HCT116 (cell line): ENCODE data around the gene DTX1. TPM values are rescaled to one million over a fixed set of nuclear protein-coding genes. Genes with fewer than 3 reads are reported as not detected.

Source experiments
- ATAC-seq: fragments of 200-7000 bp; cut with Tn5 transposase; 2 replicates; pipeline ENCODE4 v1.9.1; 2020; ENCODE audit warnings: mild to moderate bottlenecking, moderate library complexity
- BruUV-seq: library from RNA; stranded (reverse); fragments of 400-500 nt; replicated peaks from 2 replicates; lab custom pipeline; 2021; lab: Mats Ljungman, UMichigan
- CTCF ChIA-PET: fragments of 300-600 bp; sonication (Branson Sonifier 250); formaldehyde crosslinking; loops from one replicate; lab custom pipeline; 2021; ENCODE audit warnings: antibody characterized with exemption; lab: Charles Lee
- POLR2A ChIA-PET: fragments of 300-600, 350-600 bp; sonication (Branson Sonifier 250); formaldehyde crosslinking; loops from one replicate; lab custom pipeline; 2021; ENCODE audit warnings: antibody characterized with exemption; lab: Charles Lee
- RAD21 ChIA-PET, 2 experiments: fragments of 300-600 bp; sonication (Branson Sonifier 250); formaldehyde crosslinking; loops; one replicate each; lab custom pipeline; 2023; ENCODE audit warnings: low total read pairs in 2 of 2; ENCODE audit not compliant: uncharacterized antibody in 2 of 2, unreplicated experiment in 2 of 2, low non-redundant PET in 1 of 2; lab: Charles Lee
- DNase-seq: peaks from one replicate; pipeline ENCODE4 v3.0.0-alpha.2; 2010; ENCODE audit warnings: low read depth, low spot score
- H2AFZ ChIP-seq: fragments of 200-600 bp; shearing (Covaris generic), sonication (generic); 2 replicates; pipeline ENCODE4 v1.6.1; 2017; ENCODE audit warnings: low read depth, mixed run types, mixed read lengths, antibody characterized with exemption, low read length; ENCODE audit not compliant: poor library complexity, severe bottlenecking
- H3K27ac ChIP-seq: 2 replicates; pipeline ENCODE4 v1.5.1; 2012; ENCODE audit warnings: low read depth, low read length
- H3K27me3 ChIP-seq: fragments of 200-600 bp; sonication (generic); 2 replicates; pipeline ENCODE4 v1.6.1; 2016; ENCODE audit warnings: mixed run types, low read length, mixed read lengths; ENCODE audit not compliant: insufficient read depth
- H3K36me3 ChIP-seq, 2 experiments: fragments of 200-500 bp in 1 of 2; fragments of 200-600 bp in 1 of 2; sonication (Bioruptor generic) in 1 of 2; sonication (generic) in 1 of 2; 2 replicates each; pipeline versions ENCODE4 v1.5.1 to v1.6.1; 2014 to 2016; ENCODE audit warnings: low read length in 2 of 2, inconsistent platforms in 1 of 2, mixed read lengths in 1 of 2, mixed run types in 1 of 2; ENCODE audit not compliant: insufficient read depth in 2 of 2, control insufficient read depth in 1 of 2
- H3K4me1 ChIP-seq, 2 experiments: fragments of 200-600 bp in 1 of 2; sonication (generic) in 1 of 2; 2 replicates each; pipeline versions ENCODE4 v1.5.1 to v1.6.1; 2012 to 2017; ENCODE audit warnings: low read length in 2 of 2, inconsistent platforms in 1 of 2, mild to moderate bottlenecking in 1 of 2, mixed read lengths in 1 of 2, mixed run types in 1 of 2, moderate library complexity in 1 of 2; ENCODE audit not compliant: insufficient read depth in 2 of 2, control insufficient read depth in 1 of 2
- H3K4me2 ChIP-seq: fragments of 200-600 bp; sonication (generic); 2 replicates; pipeline ENCODE4 v1.6.1; 2017; ENCODE audit warnings: mixed run types, low read length, mixed read lengths
- H3K4me3 ChIP-seq, 2 experiments: fragments of 200-600 bp in 1 of 2; sonication (generic) in 1 of 2; replicated peaks in 1 of 2; 2 replicates each; pipeline ENCODE4 v1.5.1; 2011 to 2016; ENCODE audit warnings: low read length in 2 of 2, control low read depth in 1 of 2, low read depth in 1 of 2, mild to moderate bottlenecking in 1 of 2, mixed read lengths in 1 of 2, mixed run types in 1 of 2
- H3K79me2 ChIP-seq: fragments of 200-600 bp; sonication (generic); 2 replicates; pipeline ENCODE4 v1.6.1; 2017; ENCODE audit warnings: mild to moderate bottlenecking, mixed run types, low read length, moderate library complexity, mixed read lengths; ENCODE audit not compliant: insufficient read depth
- H3K9ac ChIP-seq: fragments of 200-600 bp; sonication (generic); 2 replicates; pipeline ENCODE4 v1.6.1; 2016; ENCODE audit warnings: low read length, mixed read lengths
- H3K9me2 ChIP-seq: fragments of 200-600 bp; sonication (generic), shearing (Covaris generic); 2 replicates; pipeline ENCODE4 v1.6.1; 2017; ENCODE audit warnings: mixed run types, mild to moderate bottlenecking, moderate library complexity; ENCODE audit not compliant: insufficient read depth
- H3K9me3 ChIP-seq, 2 experiments: fragments of 200-500 bp in 1 of 2; fragments of 200-600 bp in 1 of 2; sonication (Bioruptor generic) in 1 of 2; sonication (generic) in 1 of 2; 2 replicates each; pipeline ENCODE4 v1.6.1; 2014 to 2017; ENCODE audit warnings: low read length in 2 of 2, mixed read lengths in 2 of 2, inconsistent platforms in 1 of 2, low read depth in 1 of 2, mild to moderate bottlenecking in 1 of 2, mixed run types in 1 of 2, moderate library complexity in 1 of 2; ENCODE audit not compliant: control insufficient read depth in 1 of 2, insufficient read depth in 1 of 2
- H4K20me1 ChIP-seq: fragments of 200-600 bp; sonication (generic), shearing (Covaris generic); 2 replicates; pipeline ENCODE4 v1.6.1; 2017; ENCODE audit warnings: mixed run types, mild to moderate bottlenecking, moderate library complexity; ENCODE audit not compliant: insufficient read depth
- EGR1 ChIP-seq: IDR thresholded peaks from 2 replicates; pipeline ENCODE4 v1.6.1; 2012; ENCODE audit warnings: low read depth
- ELF1 ChIP-seq: IDR thresholded peaks from 2 replicates; pipeline ENCODE4 v1.6.1; 2012; ENCODE audit warnings: low read depth, borderline replicate concordance
- EZH2 ChIP-seq: fragments of 200-600 bp; sonication (generic); IDR thresholded peaks from 2 replicates; pipeline ENCODE4 v1.6.1; 2017; ENCODE audit warnings: antibody characterized with exemption, mixed run types
- JUND ChIP-seq: IDR thresholded peaks from 2 replicates; pipeline ENCODE4 v1.6.1; 2012
- SIN3A ChIP-seq: IDR thresholded peaks from 2 replicates; pipeline ENCODE4 v1.6.1; 2012; ENCODE audit warnings: low read depth
- YY1 ChIP-seq: IDR thresholded peaks from 2 replicates; pipeline ENCODE4 v1.6.1; 2011; ENCODE audit warnings: low read length, low read depth, moderate library complexity, mild to moderate bottlenecking; ENCODE audit not compliant: insufficient replicate concordance; ENCODE audit errors: extremely low read depth
- ZFX ChIP-seq: fragments of 450-650 bp; IDR thresholded peaks from 2 replicates; pipeline ENCODE4 v1.6.1; 2017
- ZNF274 ChIP-seq: fragments of 200-500 bp; sonication (Bioruptor generic); IDR thresholded peaks from 2 replicates; pipeline ENCODE4 v1.6.1; 2014; ENCODE audit warnings: mild to moderate bottlenecking, low read depth, low read length, inconsistent platforms
- intact Hi-C: fragments of 100-400 bp; cut with micrococcal nuclease; formaldehyde crosslinking; loops from 2 replicates; pipeline ENCODE4 v1.10.0; 2022
- total RNA-seq: library from RNA; stranded (reverse); gene quantifications from one replicate; pipeline ENCODE4 v1.2.1, GENCODE V29; 2021; ENCODE audit not compliant: unreplicated experiment
- TF ChIP-seq, protein P1 (sequence below): IDR thresholded peaks from 2 replicates; pipeline ENCODE4 v1.6.1; 2012
- TF ChIP-seq, protein P2 (sequence below): IDR thresholded peaks from 2 replicates; pipeline ENCODE4 v1.6.1; 2011; ENCODE audit warnings: mild to moderate bottlenecking, low read length, moderate library complexity; ENCODE audit not compliant: insufficient replicate concordance; ENCODE audit errors: extremely low read depth
- TF ChIP-seq, protein P3 (sequence below), 3 experiments: fragments of 200-600 bp in 1 of 3; sonication (generic) in 1 of 3; IDR thresholded peaks in 2 of 3; conservative IDR thresholded peaks in 1 of 3; 2 replicates each; pipeline ENCODE4 v1.5.1; 2012 to 2017; ENCODE audit warnings: low read depth in 2 of 3, low read length in 2 of 3, antibody characterized with exemption in 1 of 3, borderline replicate concordance in 1 of 3, control low read depth in 1 of 3, mild to moderate bottlenecking in 1 of 3, mixed read lengths in 1 of 3, mixed run types in 1 of 3, moderate library complexity in 1 of 3; ENCODE audit not compliant: insufficient read depth in 1 of 3

The DTX1 gene
- total RNA-seq, 1 experiment from 2014 or later, result not detected

DNA sequence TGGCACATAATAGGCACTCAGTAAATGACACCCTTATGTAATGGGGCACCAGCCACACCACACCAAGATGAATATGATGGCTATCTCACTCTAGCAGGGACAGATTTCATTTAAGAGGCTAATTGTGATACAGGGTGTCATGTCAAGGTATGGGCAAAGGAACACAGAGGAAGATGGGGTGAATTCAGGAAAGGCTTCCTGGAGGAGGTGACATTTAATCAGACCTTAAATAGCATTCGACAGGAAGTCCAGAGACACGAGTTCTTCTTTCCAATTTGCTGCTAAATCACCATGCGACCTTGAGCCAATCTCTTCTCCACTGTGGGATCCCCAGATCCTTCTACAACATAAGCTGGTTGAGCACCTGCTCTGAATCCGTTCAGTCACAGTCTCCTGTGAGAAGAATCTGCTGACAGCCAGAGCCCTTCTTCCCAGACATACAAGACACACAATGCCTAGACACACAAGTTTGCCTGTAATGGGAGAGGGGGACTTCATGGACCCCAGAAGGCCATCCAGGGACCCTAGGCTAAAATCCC, 1.5 kb upstream of the DTX1 start:
- no peak for DNase-seq
- H3K36me3 ChIP-seq, result no peaks in the 10 kb centered on the region
- ATAC-seq, result no peak
- TF ChIP-seq ZFX (no peak), ELF1 (no peak), EGR1 (no peak), YY1 (no peak), JUND (no peak), ZNF274 (no peak), SIN3A (no peak), EZH2 (no peak)
- TF ChIP-seq, protein P1, sequence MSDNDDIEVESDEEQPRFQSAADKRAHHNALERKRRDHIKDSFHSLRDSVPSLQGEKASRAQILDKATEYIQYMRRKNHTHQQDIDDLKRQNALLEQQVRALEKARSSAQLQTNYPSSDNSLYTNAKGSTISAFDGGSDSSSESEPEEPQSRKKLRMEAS, result no peak
- TF ChIP-seq, protein P2, sequence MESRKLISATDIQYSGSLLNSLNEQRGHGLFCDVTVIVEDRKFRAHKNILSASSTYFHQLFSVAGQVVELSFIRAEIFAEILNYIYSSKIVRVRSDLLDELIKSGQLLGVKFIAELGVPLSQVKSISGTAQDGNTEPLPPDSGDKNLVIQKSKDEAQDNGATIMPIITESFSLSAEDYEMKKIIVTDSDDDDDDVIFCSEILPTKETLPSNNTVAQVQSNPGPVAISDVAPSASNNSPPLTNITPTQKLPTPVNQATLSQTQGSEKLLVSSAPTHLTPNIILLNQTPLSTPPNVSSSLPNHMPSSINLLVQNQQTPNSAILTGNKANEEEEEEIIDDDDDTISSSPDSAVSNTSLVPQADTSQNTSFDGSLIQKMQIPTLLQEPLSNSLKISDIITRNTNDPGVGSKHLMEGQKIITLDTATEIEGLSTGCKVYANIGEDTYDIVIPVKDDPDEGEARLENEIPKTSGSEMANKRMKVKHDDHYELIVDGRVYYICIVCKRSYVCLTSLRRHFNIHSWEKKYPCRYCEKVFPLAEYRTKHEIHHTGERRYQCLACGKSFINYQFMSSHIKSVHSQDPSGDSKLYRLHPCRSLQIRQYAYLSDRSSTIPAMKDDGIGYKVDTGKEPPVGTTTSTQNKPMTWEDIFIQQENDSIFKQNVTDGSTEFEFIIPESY, result no peak
- TF ChIP-seq, protein P3, sequence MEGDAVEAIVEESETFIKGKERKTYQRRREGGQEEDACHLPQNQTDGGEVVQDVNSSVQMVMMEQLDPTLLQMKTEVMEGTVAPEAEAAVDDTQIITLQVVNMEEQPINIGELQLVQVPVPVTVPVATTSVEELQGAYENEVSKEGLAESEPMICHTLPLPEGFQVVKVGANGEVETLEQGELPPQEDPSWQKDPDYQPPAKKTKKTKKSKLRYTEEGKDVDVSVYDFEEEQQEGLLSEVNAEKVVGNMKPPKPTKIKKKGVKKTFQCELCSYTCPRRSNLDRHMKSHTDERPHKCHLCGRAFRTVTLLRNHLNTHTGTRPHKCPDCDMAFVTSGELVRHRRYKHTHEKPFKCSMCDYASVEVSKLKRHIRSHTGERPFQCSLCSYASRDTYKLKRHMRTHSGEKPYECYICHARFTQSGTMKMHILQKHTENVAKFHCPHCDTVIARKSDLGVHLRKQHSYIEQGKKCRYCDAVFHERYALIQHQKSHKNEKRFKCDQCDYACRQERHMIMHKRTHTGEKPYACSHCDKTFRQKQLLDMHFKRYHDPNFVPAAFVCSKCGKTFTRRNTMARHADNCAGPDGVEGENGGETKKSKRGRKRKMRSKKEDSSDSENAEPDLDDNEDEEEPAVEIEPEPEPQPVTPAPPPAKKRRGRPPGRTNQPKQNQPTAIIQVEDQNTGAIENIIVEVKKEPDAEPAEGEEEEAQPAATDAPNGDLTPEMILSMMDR (IDR thresholded peaks at IDR 0.05 in 2 of 3, conservative IDR thresholded peaks at IDR 0.05 in 1 of 3; ENCODE audit: borderline replicate concordance in 1 of 3, insufficient read depth in 1 of 3, low read depth in 2 of 3, low read length in 2 of 3), result no peak
- no peak overlapping the region for H2AFZ ChIP-seq
- H3K9ac ChIP-seq, result no peak overlapping the region
- no peaks in the 10 kb centered on the region for H3K79me2 ChIP-seq
- RAD21 ChIA-PET, result no interaction called here
- intact Hi-C loops, result no loop called here
- POLR2A ChIA-PET, result no interaction called here
- H3K27me3 ChIP-seq, result peaks cover 11% of the 10 kb centered on the region; the same call in 1 of the 2 replicates
- no peaks in the 10 kb centered on the region for H4K20me1 ChIP-seq
- no peak overlapping the region for H3K4me3 ChIP-seq
- H3K4me2 ChIP-seq, result no peak overlapping the region
- CTCF ChIA-PET, result no interaction called here
- no peaks in the 10 kb centered on the region for H3K4me1 ChIP-seq
- H3K9me2 ChIP-seq, result no peaks in the 10 kb centered on the region
- BruUV-seq, result no TSS peak
- no peak overlapping the region for H3K27ac ChIP-seq
- H3K9me3 ChIP-seq, result no peaks in the 10 kb centered on the region
